ENCODE measurements around the gene KPNA4. TPM values are rescaled to one million over a fixed set of nuclear protein-coding genes. Genes with fewer than 3 reads are reported as not detected.
"Not testable (repeated sequence)": the region's sequence is repeated elsewhere in the genome, so short reads cannot be mapped to it uniquely, and the experiment has no call there.

Gene KPNA4
- total RNA-seq, 4 donors from 2014 or later: 23.0 to 27.7 (median 24.6) TPM

DNA sequence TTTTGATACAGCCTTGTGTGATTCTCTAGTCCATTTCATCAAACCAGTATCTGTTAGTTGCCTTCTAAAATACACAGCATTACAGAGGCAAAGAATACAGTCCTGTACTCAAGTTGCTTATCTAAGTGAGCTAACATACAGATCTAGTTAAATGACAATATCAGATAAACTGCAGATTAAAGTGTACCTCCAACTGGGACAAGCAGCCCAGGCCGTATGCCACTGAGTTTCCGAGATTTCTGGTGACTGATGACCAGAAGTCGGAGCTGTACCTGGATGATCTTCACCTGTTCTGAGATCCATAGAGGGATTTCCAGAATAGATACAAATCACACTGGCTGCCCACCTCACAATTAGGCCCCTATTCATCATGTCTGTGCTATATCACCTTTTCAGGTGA, 109.5 kb downstream of the KPNA4 start:
- DNase-seq (ENCODE audit: low spot score in 2 of 2): no peak
- H3K4me3 ChIP-seq (ENCODE audit: low read depth, poor library complexity, severe bottlenecking): no peak overlapping the region
- intact Hi-C loops (cut with DNase I; ENCODE audit: low total_unique reads): no loop called here
- TF ChIP-seq, protein P1, sequence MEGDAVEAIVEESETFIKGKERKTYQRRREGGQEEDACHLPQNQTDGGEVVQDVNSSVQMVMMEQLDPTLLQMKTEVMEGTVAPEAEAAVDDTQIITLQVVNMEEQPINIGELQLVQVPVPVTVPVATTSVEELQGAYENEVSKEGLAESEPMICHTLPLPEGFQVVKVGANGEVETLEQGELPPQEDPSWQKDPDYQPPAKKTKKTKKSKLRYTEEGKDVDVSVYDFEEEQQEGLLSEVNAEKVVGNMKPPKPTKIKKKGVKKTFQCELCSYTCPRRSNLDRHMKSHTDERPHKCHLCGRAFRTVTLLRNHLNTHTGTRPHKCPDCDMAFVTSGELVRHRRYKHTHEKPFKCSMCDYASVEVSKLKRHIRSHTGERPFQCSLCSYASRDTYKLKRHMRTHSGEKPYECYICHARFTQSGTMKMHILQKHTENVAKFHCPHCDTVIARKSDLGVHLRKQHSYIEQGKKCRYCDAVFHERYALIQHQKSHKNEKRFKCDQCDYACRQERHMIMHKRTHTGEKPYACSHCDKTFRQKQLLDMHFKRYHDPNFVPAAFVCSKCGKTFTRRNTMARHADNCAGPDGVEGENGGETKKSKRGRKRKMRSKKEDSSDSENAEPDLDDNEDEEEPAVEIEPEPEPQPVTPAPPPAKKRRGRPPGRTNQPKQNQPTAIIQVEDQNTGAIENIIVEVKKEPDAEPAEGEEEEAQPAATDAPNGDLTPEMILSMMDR (IDR thresholded peaks at IDR 0.05): no peak
- no peak for TF ChIP-seq POLR2A (IDR thresholded peaks at IDR 0.05)
- 91 to 92% methylated on average over 3 of the region's 3 CpGs for WGBS, 2 donors

DNA sequence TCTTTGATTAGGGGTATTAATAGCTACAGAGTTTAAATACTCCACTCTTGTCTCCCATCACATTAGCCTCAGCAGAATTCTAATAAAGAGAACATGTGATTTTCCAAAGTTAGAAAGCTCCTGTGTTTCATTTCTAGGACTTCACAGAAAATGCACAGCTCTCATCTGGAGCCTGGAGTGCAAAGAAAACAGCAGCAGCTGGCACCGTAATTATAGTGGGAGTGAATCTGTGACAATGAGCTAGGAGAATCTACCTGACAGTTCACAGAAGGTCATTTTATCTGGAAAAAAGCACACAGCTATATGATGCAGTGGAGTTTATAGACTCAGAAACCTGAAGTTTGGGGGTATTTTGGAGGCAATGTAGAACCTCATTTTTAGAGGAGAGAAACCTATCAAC, 110.4 kb downstream of the KPNA4 start:
- TF ChIP-seq, protein P1 (IDR thresholded peaks at IDR 0.05): no peak
- no peak for TF ChIP-seq POLR2A (IDR thresholded peaks at IDR 0.05)
- no peak overlapping the region for H3K4me3 ChIP-seq (ENCODE audit: low read depth, poor library complexity, severe bottlenecking)
- no peak for DNase-seq (ENCODE audit: low spot score in 2 of 2)
- WGBS, 2 donors: 52 to 68% methylated on average over 1 of the region's 1 CpG
- intact Hi-C loops (cut with DNase I; ENCODE audit: low total_unique reads): no loop called here

DNA sequence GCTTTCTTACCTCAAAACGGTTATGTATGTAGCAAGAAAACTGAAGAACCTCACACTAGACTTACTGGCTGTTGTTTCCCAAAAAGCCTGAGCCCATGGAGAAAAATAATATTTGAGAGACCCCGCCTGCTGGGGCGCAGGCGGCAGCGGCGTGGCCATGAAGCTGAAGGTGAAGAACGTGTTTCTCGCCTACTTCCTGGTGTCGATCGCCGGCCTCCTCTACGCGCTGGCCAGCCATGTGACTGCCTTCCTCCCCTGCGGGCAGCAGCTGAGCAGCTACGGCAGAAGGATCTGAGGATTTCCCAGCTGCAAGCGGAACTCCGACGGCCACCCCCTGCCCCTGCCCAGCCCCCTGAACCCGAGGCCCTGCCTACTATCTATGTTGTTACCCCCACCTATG, 113.1 kb downstream of the KPNA4 start:
- intact Hi-C loops (cut with DNase I; ENCODE audit: low total_unique reads); H3K4me3 ChIP-seq (ENCODE audit: low read depth, poor library complexity, severe bottlenecking); DNase-seq (ENCODE audit: low spot score in 2 of 2): not testable (repeated sequence)
- WGBS, 2 donors: 97 to 99% methylated on average over 15 to 19 of the region's 19 CpGs

DNA sequence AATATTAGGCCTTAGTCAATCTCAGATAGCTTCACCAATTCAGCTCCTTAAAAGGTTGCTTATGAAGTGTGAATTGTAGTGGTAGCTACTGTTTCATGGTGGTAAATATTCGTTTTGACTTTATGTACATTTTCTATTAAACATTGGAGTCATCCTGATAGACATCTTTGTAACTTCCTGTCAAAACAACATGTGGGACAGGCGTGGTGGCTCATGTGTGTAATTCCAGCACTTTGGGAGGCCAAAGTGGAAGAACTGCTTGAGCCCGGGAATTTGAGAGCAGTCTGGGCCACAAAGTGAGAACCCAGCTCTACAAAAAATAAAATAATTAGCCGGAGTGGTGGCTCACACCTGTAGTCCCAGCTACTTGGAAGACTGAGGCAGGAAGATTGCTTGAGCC, 113.8 kb downstream of the KPNA4 start:
- intact Hi-C loops (cut with DNase I; ENCODE audit: low total_unique reads): no loop called here
- WGBS, 2 donors: 86 to 93% methylated on average over 4 of the region's 4 CpGs
- no peak overlapping the region for H3K4me3 ChIP-seq (ENCODE audit: low read depth, poor library complexity, severe bottlenecking)
- DNase-seq (ENCODE audit: low spot score in 2 of 2): no peak
- no peak for TF ChIP-seq POLR2A (IDR thresholded peaks at IDR 0.05)

DNA sequence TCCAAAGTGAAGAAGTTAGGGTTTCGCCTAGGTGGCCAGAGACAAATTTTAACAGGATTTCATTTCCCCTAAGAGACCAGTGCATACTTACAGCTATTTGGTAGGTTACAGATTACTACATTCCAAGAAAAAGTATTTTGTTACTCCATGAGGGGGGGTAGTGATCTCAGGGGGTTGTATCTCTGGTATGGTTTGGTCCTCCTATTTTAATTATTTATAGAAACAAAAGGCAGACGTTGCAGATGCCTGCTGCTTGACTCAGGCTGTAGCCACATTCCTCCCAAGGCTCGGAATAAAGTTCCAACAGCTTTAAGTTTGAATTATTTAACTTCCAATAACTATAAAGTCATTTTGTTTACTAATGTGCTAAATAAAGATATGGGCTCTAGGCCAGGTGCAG, 114.5 kb downstream of the KPNA4 start:
- intact Hi-C loops (cut with DNase I; ENCODE audit: low total_unique reads): no loop called here
- TF ChIP-seq, protein P1 (IDR thresholded peaks at IDR 0.05): no peak
- no peak for TF ChIP-seq POLR2A (IDR thresholded peaks at IDR 0.05)
- no peak overlapping the region for H3K4me3 ChIP-seq (ENCODE audit: low read depth, poor library complexity, severe bottlenecking)
- WGBS, 2 donors: 62 to 76% methylated on average over 3 of the region's 3 CpGs
- DNase-seq (ENCODE audit: low spot score in 2 of 2): no peak

DNA sequence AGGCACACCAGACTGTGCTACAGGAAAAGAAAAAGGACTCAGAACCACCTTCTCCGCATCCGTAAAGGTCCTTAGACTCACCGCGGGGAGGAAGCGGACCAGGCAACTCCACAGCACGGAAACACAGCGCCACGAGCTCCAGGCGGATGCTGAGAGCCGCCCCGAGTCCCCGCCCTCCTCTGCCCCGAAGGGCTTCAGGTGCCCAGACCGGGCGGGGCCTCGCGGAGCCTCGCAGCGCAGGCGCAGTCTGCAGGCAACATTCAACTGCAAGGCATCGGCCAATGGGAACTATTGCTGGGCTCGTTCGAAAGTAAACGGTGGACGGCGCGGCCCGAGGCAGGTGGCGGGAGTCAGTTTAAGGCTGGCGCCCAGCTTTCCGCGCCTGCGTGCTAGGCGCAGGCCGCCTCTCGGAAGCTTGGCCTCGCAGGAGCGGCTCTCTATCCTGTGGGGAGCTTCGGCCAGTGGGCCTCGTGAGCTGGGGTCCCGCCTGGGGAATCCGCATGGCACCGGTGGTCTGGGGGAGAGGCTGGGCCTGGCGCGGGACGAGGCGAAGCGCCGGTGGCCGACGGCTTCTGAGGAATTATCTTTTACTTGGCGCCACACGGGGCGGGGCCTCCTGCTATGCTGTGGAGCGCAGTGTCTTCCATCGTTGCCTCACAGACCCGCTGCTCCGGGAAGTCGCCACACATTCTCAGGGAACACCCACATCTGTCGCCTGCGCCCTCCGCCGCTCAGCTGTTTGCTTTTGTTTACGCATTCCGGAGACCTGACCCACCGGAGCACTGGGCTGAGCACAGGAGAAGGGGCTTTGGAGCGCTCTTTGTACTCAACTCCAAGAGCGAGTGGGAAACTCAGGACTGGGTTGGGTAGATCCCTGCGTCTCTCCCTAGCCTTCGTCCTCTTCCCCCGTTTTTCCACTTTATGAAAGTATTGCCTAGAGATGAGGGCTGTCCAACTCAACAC, 115.5 kb downstream of the KPNA4 start, which contains the start of gene TRIM59:
Gene TRIM59 (minus strand): TSS at position 151 of the 963 bp plus-strand sequence. CDS start 10,603 bp downstream, outside the sequence.
- TF ChIP-seq POLR2A (IDR thresholded peaks at IDR 0.05): no peak
- TF ChIP-seq, protein P1 (IDR thresholded peaks at IDR 0.05): no peak
- peak; percentile 82 to 96 for DNase-seq (ENCODE audit: low spot score in 2 of 2)
- intact Hi-C loops (cut with DNase I; ENCODE audit: low total_unique reads): no loop called here

More for the DNA sequence above, 115.5 kb downstream of the KPNA4 start, which contains the start of gene TRIM59:
- WGBS, 2 donors: 17 to 27% methylated on average over 44 to 64 of the region's 71 CpGs
- peak within 1 kb of the TSS; percentile 60 for H3K4me3 ChIP-seq (ENCODE audit: low read depth, poor library complexity, severe bottlenecking)
